Measurements from ENCODE around the gene AMPD3. TPM values are rescaled to one million over a fixed set of nuclear protein-coding genes. Genes with fewer than 3 reads are reported as not detected.
A peak's percentile ranks its signal among the peaks of the same experiment; 100 is the strongest.
"Not testable (repeated sequence)": the region's sequence is repeated elsewhere in the genome, so short reads cannot be mapped to it uniquely, and the experiment has no call there.

AMPD3 gene
- total and polyA plus RNA-seq, 2 donors (not counting 1 experiment from before 2014, with no cell fraction given), result 40.1 to 85.5 TPM

- TF ChIP-seq CTCF (IDR thresholded peaks at IDR 0.05), result no peak
- ChIA-PET CTCF (no interaction called here), POLR2A (no interaction called here)
- H3K4me2 ChIP-seq (replicated peaks; ENCODE audit: low read depth, low read length, poor library complexity, severe bottlenecking), result no peak overlapping the region
- H3K79me2 ChIP-seq (ENCODE audit: control insufficient read depth, insufficient read depth, low read length), result no peaks in the 10 kb centered on the region
- H2AFZ ChIP-seq (ENCODE audit: insufficient read depth, low read depth, low read length, poor library complexity, severe bottlenecking), result no peak overlapping the region
- H3K27ac ChIP-seq (ENCODE audit: low read length in 2 of 2), result no peak overlapping the region
- H3K9me3 ChIP-seq (ENCODE audit: control extremely low read depth in 1 of 3, control insufficient read depth in 2 of 3, insufficient read depth in 1 of 3, low read length in 2 of 3), result peaks cover 0 to 5% (median 5%) of the 10 kb centered on the region in 3 donors
- no peaks in the 10 kb centered on the region for H3K4me1 ChIP-seq (ENCODE audit: control insufficient read depth in 2 of 2, insufficient read depth in 2 of 2, low read length in 2 of 2)
- no peaks in the 10 kb centered on the region for H3K36me3 ChIP-seq (replicated peaks in 1 of 2; ENCODE audit: control extremely low read depth in 1 of 2, control insufficient read depth in 1 of 2, extremely low read depth in 1 of 2, insufficient read depth in 2 of 2, low read length in 1 of 2)
- Mint-ChIP-seq H3K27ac (no peak overlapping the region), H3K4me1 (peaks cover 8% of the 10 kb centered on the region), H3K27me3 (peaks cover 6% of the 10 kb centered on the region), H3K9me3 (ENCODE audit: insufficient read depth) (no peaks in the 10 kb centered on the region), H3K4me3 (no peak overlapping the region)
- H4K20me1 ChIP-seq (ENCODE audit: control insufficient read depth, insufficient read depth, low read length, poor library complexity, severe bottlenecking), result no peaks in the 10 kb centered on the region
- H3K4me3 ChIP-seq (ENCODE audit: control extremely low read depth in 1 of 5, extremely low read depth in 1 of 5, insufficient read depth in 1 of 5, low read depth in 2 of 5, low read length in 4 of 5), result no peak overlapping the region
- no peak overlapping the region for H3K9ac ChIP-seq (ENCODE audit: low read length)
- intact Hi-C loops (cut with micrococcal nuclease), result no loop called here
- ATAC-seq (ENCODE audit: low read depth) (no peak), DNase-seq (no peak)
- no peaks in the 10 kb centered on the region for H3K27me3 ChIP-seq (replicated peaks in 1 of 4; ENCODE audit: control extremely low read depth in 1 of 4, control insufficient read depth in 3 of 4, insufficient read depth in 4 of 4, low read length in 3 of 4)
- WGBS (ENCODE audit: insufficient coverage), result no CpG with 5 or more reads among the region's 1 CpG
These were observed 22.1 kb upstream of the AMPD3 start for GRCh38 chr11:10432971-10433370.

- Mint-ChIP-seq H3K27ac (no peak overlapping the region), H3K9me3 (ENCODE audit: insufficient read depth) (no peaks in the 10 kb centered on the region), H3K4me3 (no peak overlapping the region), H3K4me1 (peaks cover 13% of the 10 kb centered on the region), H3K27me3 (no peaks in the 10 kb centered on the region)
- Histone ChIP-seq H3K27ac (ENCODE audit: low read length in 2 of 2) (no peak overlapping the region), H3K4me3 (ENCODE audit: control extremely low read depth in 1 of 5, extremely low read depth in 1 of 5, insufficient read depth in 1 of 5, low read depth in 2 of 5, low read length in 4 of 5) (no peak overlapping the region), H2AFZ (ENCODE audit: insufficient read depth, low read depth, low read length, poor library complexity, severe bottlenecking) (no peak overlapping the region), H4K20me1 (ENCODE audit: control insufficient read depth, insufficient read depth, low read length, poor library complexity, severe bottlenecking) (no peaks in the 10 kb centered on the region), H3K4me1 (ENCODE audit: control insufficient read depth in 2 of 2, insufficient read depth in 2 of 2, low read length in 2 of 2) (peaks cover 0 to under 1% of the 10 kb centered on the region in 2 donors), H3K9me3 (ENCODE audit: control extremely low read depth in 1 of 3, control insufficient read depth in 2 of 3, insufficient read depth in 1 of 3, low read length in 2 of 3) (peaks cover 0 to 5% (median 3%) of the 10 kb centered on the region in 3 donors), H3K9ac (ENCODE audit: low read length) (no peak overlapping the region), H3K79me2 (ENCODE audit: control insufficient read depth, insufficient read depth, low read length) (no peaks in the 10 kb centered on the region), H3K4me2 (replicated peaks; ENCODE audit: low read depth, low read length, poor library complexity, severe bottlenecking) (no peak overlapping the region), H3K36me3 (replicated peaks in 1 of 2; ENCODE audit: control extremely low read depth in 1 of 2, control insufficient read depth in 1 of 2, extremely low read depth in 1 of 2, insufficient read depth in 2 of 2, low read length in 1 of 2) (no peaks in the 10 kb centered on the region), H3K27me3 (replicated peaks in 1 of 4; ENCODE audit: control extremely low read depth in 1 of 4, control insufficient read depth in 3 of 4, insufficient read depth in 4 of 4, low read length in 3 of 4) (no peaks in the 10 kb centered on the region)
- POLR2A ChIA-PET, result no interaction called here
- CTCF ChIA-PET, result interaction anchor here (0.6 to 1.3 kb wide), 4 partner anchors 9 to 251 kb away, joined by 3 to 5 read pairs (median 4); no protein-coding TSS in a partner anchor
- WGBS (ENCODE audit: insufficient coverage), result no CpG with 5 or more reads among the region's 1 CpG
- intact Hi-C loops (cut with micrococcal nuclease), result no loop called here
- no peak for DNase-seq
- ATAC-seq (ENCODE audit: low read depth), result no peak
- TF ChIP-seq EZH2 (IDR thresholded peaks at IDR 0.05; ENCODE audit: borderline replicate concordance, insufficient read depth, low read depth, low read length, poor library complexity, severe bottlenecking) (no peak), CTCF (IDR thresholded peaks at IDR 0.05) (no peak)
These were observed 18.8 kb upstream of the AMPD3 start for GRCh38 chr11:10436224-10436623.

GRCh38 chr11:10436683-10437082, 18.4 kb upstream of the AMPD3 start:
- H3K27ac ChIP-seq (ENCODE audit: low read length in 2 of 2); H3K36me3 ChIP-seq (replicated peaks in 1 of 2; ENCODE audit: control extremely low read depth in 1 of 2, control insufficient read depth in 1 of 2, extremely low read depth in 1 of 2, insufficient read depth in 2 of 2, low read length in 1 of 2); H4K20me1 ChIP-seq (ENCODE audit: control insufficient read depth, insufficient read depth, low read length, poor library complexity, severe bottlenecking); H3K9me3 ChIP-seq (ENCODE audit: control extremely low read depth in 1 of 3, control insufficient read depth in 2 of 3, insufficient read depth in 1 of 3, low read length in 2 of 3); H2AFZ ChIP-seq (ENCODE audit: insufficient read depth, low read depth, low read length, poor library complexity, severe bottlenecking); intact Hi-C loops (cut with micrococcal nuclease); ATAC-seq (ENCODE audit: low read depth); H3K79me2 ChIP-seq (ENCODE audit: control insufficient read depth, insufficient read depth, low read length); POLR2A ChIA-PET; DNase-seq; H3K4me3 Mint-ChIP-seq; H3K4me1 ChIP-seq (ENCODE audit: control insufficient read depth in 2 of 2, insufficient read depth in 2 of 2, low read length in 2 of 2); H3K9ac ChIP-seq (ENCODE audit: low read length); H3K4me2 ChIP-seq (replicated peaks; ENCODE audit: low read depth, low read length, poor library complexity, severe bottlenecking); H3K9me3 Mint-ChIP-seq (ENCODE audit: insufficient read depth); H3K4me3 ChIP-seq (ENCODE audit: control extremely low read depth in 1 of 5, extremely low read depth in 1 of 5, insufficient read depth in 1 of 5, low read depth in 2 of 5, low read length in 4 of 5); H3K27me3 ChIP-seq (replicated peaks in 1 of 4; ENCODE audit: control extremely low read depth in 1 of 4, control insufficient read depth in 3 of 4, insufficient read depth in 4 of 4, low read length in 3 of 4); H3K27me3 Mint-ChIP-seq: not testable (repeated sequence)
- Mint-ChIP-seq H3K27ac (peak overlapping the region; percentile 60), H3K4me1 (peaks cover 17% of the 10 kb centered on the region)
- CTCF ChIA-PET, result interaction anchor here (0.6 to 1.1 kb wide), 4 partner anchors 9 to 299 kb away, joined by 3 to 4 read pairs (median 4); no protein-coding TSS in a partner anchor
- WGBS (ENCODE audit: insufficient coverage), result no CpG with 5 or more reads among the region's 1 CpG
